HepG2 (cell line): ENCODE data around the gene RGS14. TPM values are rescaled to one million over a fixed set of nuclear protein-coding genes. Genes with fewer than 3 reads are reported as not detected.

Experiments
- ATAC-seq: fragments of 200-7000 bp; cut with Tn5 transposase; 3 replicates; pipeline ENCODE4 v1.9.1; 2020; ENCODE audit warnings: mild to moderate bottlenecking, moderate library complexity
- BruUV-seq: library from RNA; stranded (reverse); fragments of 400-500 nt; replicated peaks from 2 replicates; lab custom pipeline; 2021; lab: Mats Ljungman, UMichigan
- CTCF ChIA-PET: fragments of 300-600 bp; formaldehyde crosslinking; extraction: SDS; loops from one replicate; lab custom pipeline; 2021; ENCODE audit warnings: low total read pairs, inconsistent platforms, low intra/inter-chr PET ratio; lab: Yijun Ruan, JAX
- POLR2A ChIA-PET: fragments of 350-600 bp; sonication (Branson Sonifier 250); formaldehyde crosslinking; loops from one replicate; lab custom pipeline; 2020; ENCODE audit warnings: antibody characterized with exemption, inconsistent platforms; lab: Yijun Ruan, JAX
- DNase-seq: peaks from one replicate; pipeline ENCODE4 v3.0.0-alpha.2; 2015; ENCODE audit warnings: low spot score
- FAIRE-seq: peaks from 3 replicates; lab custom pipeline; 2011; peaks lifted over from hg19 to GRCh38; lab: Jason Lieb, UNC
- H2AFZ ChIP-seq: one replicate; pipeline ENCODE4 v1.6.1; 2011; ENCODE audit warnings: low read length, inconsistent platforms
- H3K27ac ChIP-seq: fragments of 300-600 bp; 3 replicates; pipeline ENCODE4 v1.8.0; 2011; ENCODE audit warnings: mixed run types, mild to moderate bottlenecking, mixed read lengths, low read length, inconsistent platforms; ENCODE audit not compliant: insufficient read depth; ENCODE audit errors: extremely low read length
- H3K27me3 ChIP-seq, 2 experiments: fragments of 200-600 bp in 1 of 2; 2 replicates in 1 of 2; 3 replicates in 1 of 2; pipeline versions ENCODE4 v1.6.0 to v1.8.0; 2011; ENCODE audit warnings: low read length in 2 of 2, mild to moderate bottlenecking in 2 of 2, moderate library complexity in 2 of 2, inconsistent platforms in 1 of 2; ENCODE audit not compliant: insufficient read depth in 2 of 2, control insufficient read depth in 1 of 2
- H3K36me3 ChIP-seq, 2 experiments: fragments of 200-600 bp in 1 of 2; replicated peaks in 1 of 2; 2 replicates in 1 of 2; 3 replicates in 1 of 2; pipeline versions ENCODE4 v1.5.1 to v1.8.0; 2011; ENCODE audit warnings: low read length in 2 of 2, inconsistent platforms in 1 of 2; ENCODE audit not compliant: insufficient read depth in 2 of 2, control insufficient read depth in 1 of 2
- H3K4me1 ChIP-seq: 2 replicates; pipeline ENCODE4 v1.5.1; 2012; ENCODE audit warnings: low read length, inconsistent platforms; ENCODE audit not compliant: insufficient read depth
- H3K4me2 ChIP-seq: 2 replicates; pipeline ENCODE4 v1.6.0; 2011; ENCODE audit warnings: low read depth, low read length, inconsistent platforms
- H3K4me3 ChIP-seq, 3 experiments: fragments of 200-600 bp in 1 of 3; sonication (generic), shearing (Covaris generic) in 1 of 3; replicated peaks in 1 of 3; 2 replicates each; pipeline ENCODE4 v1.5.1; 2011 to 2016; ENCODE audit warnings: low read length in 3 of 3, inconsistent platforms in 2 of 3, low read depth in 2 of 3, mild to moderate bottlenecking in 2 of 3, control low read depth in 1 of 3, mixed read lengths in 1 of 3; ENCODE audit not compliant: insufficient read depth in 1 of 3
- H3K79me2 ChIP-seq: one replicate; pipeline ENCODE4 v1.6.1; 2011; ENCODE audit warnings: low read length, inconsistent platforms; ENCODE audit not compliant: insufficient read depth
- H3K9ac ChIP-seq: 2 replicates; pipeline ENCODE4 v1.6.0; 2011; ENCODE audit warnings: mild to moderate bottlenecking, low read depth, low read length, inconsistent platforms; ENCODE audit not compliant: insufficient read depth
- H3K9me3 ChIP-seq: 2 replicates; pipeline ENCODE4 v1.5.1; 2012; ENCODE audit warnings: mild to moderate bottlenecking, low read length
- H4K20me1 ChIP-seq: 2 replicates; pipeline ENCODE4 v1.6.0; 2011; ENCODE audit warnings: inconsistent platforms, mild to moderate bottlenecking, low read length, moderate library complexity; ENCODE audit not compliant: insufficient read depth
- FOXP1 ChIP-seq, 2 experiments: fragments of 450-650 bp in 1 of 2; IDR thresholded peaks; 2 replicates each; pipeline ENCODE4 v1.6.1; 2017 to 2018; ENCODE audit warnings: antibody characterized with exemption in 1 of 2
- HNF4A ChIP-seq: sonication (generic); formaldehyde crosslinking; IDR thresholded peaks from 2 replicates; pipeline ENCODE4 v1.4.0; 2020; ENCODE audit warnings: missing genetic modification reagents
- HNRNPL ChIP-seq: fragments of 200-400 bp; formaldehyde crosslinking; IDR thresholded peaks from 2 replicates; pipeline ENCODE4 v1.6.1; 2017; ENCODE audit warnings: mild to moderate bottlenecking, low read depth, low read length
- HOXA3 ChIP-seq: sonication (generic); formaldehyde crosslinking; IDR thresholded peaks from 2 replicates; pipeline ENCODE4 v1.5.0; 2020; ENCODE audit warnings: missing genetic modification reagents
- LRRFIP1 ChIP-seq: sonication (generic); formaldehyde crosslinking; conservative IDR thresholded peaks from 2 replicates; pipeline ENCODE4 v1.4.0; 2020; ENCODE audit warnings: missing genetic modification reagents
- MAFK ChIP-seq, 2 experiments: IDR thresholded peaks in 1 of 2; conservative IDR thresholded peaks in 1 of 2; 2 replicates each; pipeline ENCODE4 v1.6.1; 2011; ENCODE audit warnings: improper control_type of control experiment in 2 of 2, low read length in 2 of 2
- MAX ChIP-seq: IDR thresholded peaks from 2 replicates; pipeline ENCODE4 v1.6.1; 2012; ENCODE audit warnings: inconsistent platforms
- NR2F6 ChIP-seq, 2 experiments: IDR thresholded peaks; 2 replicates each; pipeline ENCODE4 v1.6.1; 2016; ENCODE audit warnings: antibody characterized with exemption in 1 of 2, mild to moderate bottlenecking in 1 of 2
- SOX6 ChIP-seq, 2 experiments: fragments of 450-650 bp in 1 of 2; sonication (generic) in 1 of 2; formaldehyde crosslinking in 1 of 2; IDR thresholded peaks; 2 replicates each; pipeline versions ENCODE4 v1.4.0 to v1.6.1; 2017 to 2020; ENCODE audit warnings: antibody characterized with exemption in 1 of 2, mild to moderate bottlenecking in 1 of 2, missing genetic modification reagents in 1 of 2
- SP140L ChIP-seq: sonication (generic); formaldehyde crosslinking; IDR thresholded peaks from 2 replicates; pipeline ENCODE4 v1.4.0; 2020; ENCODE audit warnings: missing genetic modification reagents, borderline replicate concordance
- XRCC5 ChIP-seq: fragments of 200-400 bp; formaldehyde crosslinking; optimal IDR thresholded peaks from 2 replicates; pipeline ENCODE3; 2017; ENCODE audit warnings: mild to moderate bottlenecking, low read length
- ZBTB7B ChIP-seq: sonication (generic); formaldehyde crosslinking; IDR thresholded peaks from 2 replicates; pipeline ENCODE4 v1.4.0; 2020; ENCODE audit warnings: missing genetic modification reagents
- ZC3H13 ChIP-seq: sonication (generic); formaldehyde crosslinking; IDR thresholded peaks from 2 replicates; pipeline ENCODE4 v1.8.1; 2023; ENCODE audit warnings: mild to moderate bottlenecking, missing genetic modification reagents, moderate library complexity
- ZFP91 ChIP-seq: sonication (generic); formaldehyde crosslinking; IDR thresholded peaks from 2 replicates; pipeline ENCODE4 v1.9.0; 2022; ENCODE audit warnings: missing genetic modification reagents, mild to moderate bottlenecking, borderline replicate concordance
- ZNF256 ChIP-seq: sonication (generic); formaldehyde crosslinking; conservative IDR thresholded peaks from 2 replicates; pipeline ENCODE4 v1.4.0; 2020; ENCODE audit warnings: missing genetic modification reagents
- ZNF740 ChIP-seq: sonication (generic); formaldehyde crosslinking; IDR thresholded peaks from 2 replicates; pipeline ENCODE4 v1.4.0; 2020; ENCODE audit warnings: missing genetic modification reagents
- WGBS: methylation state at CpG from one replicate; pipeline ENCODE4 v1.1.6; 2017; ENCODE audit warnings: low lambda C conversion rate; 5-methylcytosine and 5-hydroxymethylcytosine counted together
- in situ Hi-C: cut with HindIII; loops from 2 replicates; pipeline ENCODE4 v1.10.0; 2017; ENCODE audit warnings: low pct_unique_long_range_greater_than_20kb; ENCODE audit not compliant: extremely low pct_ligation_motif_present
- intact Hi-C: fragments of 100-400 bp; cut with micrococcal nuclease; formaldehyde crosslinking; loops from one replicate; pipeline ENCODE4 v1.10.0; 2022; ENCODE audit not compliant: unreplicated experiment
- polyA plus RNA-seq, 8 experiments: library from polyadenylated mRNA; depleted of rRNA in 3 of 8; stranded (reverse) in 7 of 8; unstranded in 1 of 8; fragments of >200 nt; fragmentation: Illumina TruSeq in 4 of 8; extraction: Trizol in 4 of 8; gene quantifications; 2 replicates each; pipeline versions ENCODE4 v1.2.1 to v1.2.3, GENCODE V29; 2011 to 2016; ENCODE audit warnings: low read depth in 4 of 8, missing spikeins in 1 of 8, mixed read lengths in 1 of 8; ENCODE audit not compliant: insufficient read depth in 1 of 8
- total RNA-seq, 5 experiments: library from RNA; depleted of rRNA; stranded (reverse); fragments of >200 nt; fragmentation: Illumina TruSeq; extraction: Trizol; gene quantifications; 2 replicates each; pipeline ENCODE4 v1.2.3, GENCODE V29; 2016; ENCODE audit warnings: low read depth in 1 of 5

RGS14 gene
- total and polyA plus RNA-seq, 2 of the 13 experiments (the other 11 are each of a cell fraction or from before 2014, with no cell fraction given), result 11.1 to 17.2 TPM

GRCh38 chr5:177314376-177315342, 43.1 kb upstream of the RGS14 start:
- WGBS, result 72% methylated on average over 10 of the region's 18 CpGs
- peaks cover 4 to 6% of the 10 kb centered on the region in 2 experiments; a peak in 1 of 5 replicates for H3K36me3 ChIP-seq
- ATAC-seq, result no peak
- no peaks in the 10 kb centered on the region for H3K27me3 ChIP-seq
- H2AFZ ChIP-seq, result no peak overlapping the region
- H3K27ac ChIP-seq, result peak overlapping the region; percentile 29
- H3K9ac ChIP-seq, result 0 out of 2 replicates have a peak overlapping the region, but pooled peaks have one; percentile 5
- intact Hi-C loops, result loop anchor here (5.0 kb wide), 2 partner anchors 53 to 183 kb away; partner anchors contain the start of gene PDLIM7
- H3K4me1 ChIP-seq, result peaks cover 57% of the 10 kb centered on the region
- DNase-seq, result no peak
- H3K4me3 ChIP-seq, result no peak overlapping the region
- no peaks in the 10 kb centered on the region for H3K9me3 ChIP-seq
- ChIA-PET CTCF (no interaction called here), POLR2A (interaction anchor here (0.8 to 1.0 kb wide), 2 partner anchors 37 to 64 kb away, joined by 3 to 4 read pairs; partner anchors contain the start of gene LMAN2)
- H3K79me2 ChIP-seq, result peaks cover 4% of the 10 kb centered on the region
- no peak for FAIRE-seq
- peak overlapping the region; percentile 38; the same call in 1 of the 2 replicates for H3K4me2 ChIP-seq
- 0 out of 2 replicates have a peak, but pooled peaks cover 5% of the 10 kb centered on the region for H4K20me1 ChIP-seq
- in situ Hi-C loops, result loop anchor here (5.0 kb wide), 2 partner anchors 48 to 133 kb away; partner anchors contain the start of gene PRR7
- BruUV-seq, result no TSS peak
- TF ChIP-seq FOXP1 (IDR thresholded peaks at IDR 0.05), result no peak
- TF ChIP-seq FOXP1 (CRISPR knock-in tag; IDR thresholded peaks at IDR 0.05), result no peak
- TF ChIP-seq ZNF740 (CRISPR knock-in tag), result 0 out of 2 replicates have a peak, but pooled peaks have one; percentile 10
- TF ChIP-seq ZC3H13 (CRISPR knock-in tag), result 0 out of 2 replicates have a peak, but pooled peaks have one; percentile 26
- TF ChIP-seq ZNF256 (CRISPR knock-in tag), result no peak
- TF ChIP-seq MAFK (conservative IDR thresholded peaks at IDR 0.05 in 1 of 2, IDR thresholded peaks at IDR 0.05 in 1 of 2; ENCODE audit: low read length in 2 of 2), result no peak
- TF ChIP-seq HNF4A (CRISPR knock-in tag), result peak; percentile 48; the same call in 1 of the 2 replicates
- TF ChIP-seq ZBTB7B (CRISPR knock-in tag), result peak; percentile 50; the same call in 1 of the 2 replicates
- 0 out of 2 replicates have a peak, but pooled peaks have one; percentile 26 for TF ChIP-seq ZFP91 (CRISPR knock-in tag)
- TF ChIP-seq SOX6 (IDR thresholded peaks at IDR 0.05), result no peak
- TF ChIP-seq SOX6 (CRISPR knock-in tag; IDR thresholded peaks at IDR 0.05), result 0 out of 2 replicates have a peak, but pooled peaks have one; percentile 24
- TF ChIP-seq MAX, result 0 out of 2 replicates have a peak, but pooled peaks have one; percentile 20
- TF ChIP-seq SP140L (CRISPR knock-in tag), result no peak
- TF ChIP-seq HOXA3 (CRISPR knock-in tag), result 0 out of 2 replicates have a peak, but pooled peaks have one; percentile 16
- TF ChIP-seq XRCC5, result peak; percentile 27
- no peak for TF ChIP-seq LRRFIP1 (CRISPR knock-in tag)
- 0 out of 2 replicates have a peak, but pooled peaks have one; percentile 53 for TF ChIP-seq HNRNPL
- TF ChIP-seq NR2F6 (IDR thresholded peaks at IDR 0.05), result peak; percentile 42; the same call in 1 of the 2 replicates
- TF ChIP-seq NR2F6 (CRISPR knock-in tag; IDR thresholded peaks at IDR 0.05), result peak; percentile 62; the same call in 1 of the 2 replicates
